Stimulated activated effector memory CD8-positive, alpha-beta T cell treated with anti-CD3 and anti-CD28 coated beads, Interleukin-12 subunit alpha, Interleukin-12 subunit beta, amount 100 ng/mL, for 72 hours (primary cell): ENCODE data around the gene ABL1.

Experiments
- ATAC-seq: fragments of 150-1000 bp; cut with Tn5 transposase; 2 replicates; pipeline ENCODE4 v1.10.0; 2021
- DNase-seq, 2 donors: peaks; one replicate each; pipeline ENCODE4 v3.0.0; 2021 to 2022; ENCODE audit warnings: low spot score in 2 of 2
- H3K27ac Mint-ChIP-seq: one replicate; pipeline ENCODE4 v1.8.0; 2022; ENCODE audit warnings: mild to moderate bottlenecking, mixed read lengths
- H3K36me3 Mint-ChIP-seq: one replicate; pipeline ENCODE4 v1.8.0; 2022; ENCODE audit warnings: mild to moderate bottlenecking, mixed read lengths
- H3K4me1 Mint-ChIP-seq: one replicate; pipeline ENCODE4 v1.8.0; 2022; ENCODE audit warnings: mixed read lengths
- H3K4me3 Mint-ChIP-seq: one replicate; pipeline ENCODE4 v1.8.0; 2022; ENCODE audit warnings: mild to moderate bottlenecking, mixed read lengths
- H3K9me3 Mint-ChIP-seq: one replicate; pipeline ENCODE4 v1.8.0; 2022; ENCODE audit warnings: mixed read lengths

The ABL1 gene

DNA sequence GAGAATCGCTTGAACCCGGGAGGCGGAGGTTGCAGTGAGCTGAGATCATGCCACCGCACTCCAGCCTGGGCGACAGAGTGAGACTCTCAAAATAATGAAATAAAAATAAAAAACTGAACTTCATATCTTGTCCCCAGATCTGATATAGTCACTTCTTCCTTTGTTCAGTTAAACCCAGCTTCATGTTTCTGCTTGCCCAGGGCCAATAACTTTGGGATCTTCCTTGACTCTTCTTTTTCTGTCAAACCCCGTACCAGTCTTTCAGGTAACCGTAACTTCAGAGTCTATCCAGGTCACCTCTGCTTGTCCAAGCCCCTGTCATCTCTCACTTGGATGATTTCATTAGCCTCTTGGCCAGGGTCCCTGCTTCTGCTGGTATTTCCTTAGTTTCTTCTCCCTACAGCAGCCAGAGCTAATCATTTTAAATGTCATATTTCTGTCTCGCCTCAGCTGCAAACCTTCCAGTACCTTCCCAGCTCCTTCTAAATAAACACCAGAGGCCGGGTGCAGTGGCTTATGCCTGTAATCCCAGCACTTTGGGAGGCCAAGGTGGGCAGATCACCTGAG is 19.7 kb upstream of the ABL1 start:
- H3K4me1 Mint-ChIP-seq, result peaks cover 11% of the 10 kb centered on the region
- ATAC-seq, result no peak
- H3K27ac Mint-ChIP-seq, result no peak overlapping the region
- no peak for DNase-seq
- H3K4me3 Mint-ChIP-seq, result no peak overlapping the region
- no peaks in the 10 kb centered on the region for H3K36me3 Mint-ChIP-seq
- H3K9me3 Mint-ChIP-seq, result peaks cover 7% of the 10 kb centered on the region

DNA sequence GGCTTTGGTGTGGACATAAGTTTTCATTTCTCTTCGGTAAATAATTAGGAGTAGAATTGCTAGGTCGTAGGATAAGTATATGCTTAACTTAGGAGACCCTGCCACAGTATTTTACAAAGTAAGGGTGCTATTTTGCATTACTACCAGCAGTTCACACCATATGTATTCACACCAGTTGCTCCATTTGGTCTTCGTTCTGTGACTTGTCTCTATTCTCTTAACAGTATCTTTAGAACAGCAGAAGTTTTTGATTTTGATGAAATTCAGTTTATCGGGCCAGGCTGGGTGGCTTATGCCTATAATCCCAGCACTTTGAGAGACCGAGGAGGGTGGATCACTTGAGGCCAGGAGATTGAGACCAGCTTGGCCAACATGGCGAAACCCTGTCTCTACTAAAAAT is 17.1 kb upstream of the ABL1 start:
- peaks cover 7% of the 10 kb centered on the region for H3K9me3 Mint-ChIP-seq
- H3K27ac Mint-ChIP-seq, result no peak overlapping the region
- ATAC-seq, result no peak
- no peak for DNase-seq
- H3K4me1 Mint-ChIP-seq, result peaks cover 11% of the 10 kb centered on the region
- no peak overlapping the region for H3K4me3 Mint-ChIP-seq
- no peaks in the 10 kb centered on the region for H3K36me3 Mint-ChIP-seq

- no peak overlapping the region for H3K27ac Mint-ChIP-seq
- peaks cover 7% of the 10 kb centered on the region for H3K9me3 Mint-ChIP-seq
Observed at GRCh38 chr9:130820135-130820738, 14.8 kb upstream of the ABL1 start.

DNA sequence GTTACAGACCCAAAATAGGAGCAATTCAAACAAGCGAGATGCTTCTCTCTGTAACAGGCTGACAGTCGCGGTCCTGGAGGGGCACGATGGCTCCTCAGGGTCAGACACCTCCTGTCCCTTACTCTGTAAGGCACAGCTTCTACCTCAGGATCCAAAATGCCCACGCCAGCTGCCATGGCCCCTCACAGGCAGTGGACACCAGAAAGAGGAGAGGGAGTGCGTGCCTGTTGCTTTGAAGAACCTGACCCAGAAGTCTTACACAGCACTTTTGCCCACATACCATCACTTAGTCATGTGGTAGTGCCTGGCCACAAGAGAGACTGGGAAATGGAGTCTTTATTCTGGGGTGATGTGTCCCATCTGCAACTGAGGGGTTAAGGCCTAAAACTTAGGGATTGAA is 11.6 kb upstream of the ABL1 start:
- Mint-ChIP-seq H3K36me3 (no peaks in the 10 kb centered on the region), H3K27ac (peak overlapping the region; percentile 16), H3K9me3 (peaks cover 1% of the 10 kb centered on the region), H3K4me1 (peaks cover 8% of the 10 kb centered on the region), H3K4me3 (no peak overlapping the region)
- DNase-seq, result no peak
- ATAC-seq, result peak; percentile 58

More at GRCh38 chr9:130820135-130820738, 14.8 kb upstream of the ABL1 start:
- DNase-seq (no peak), ATAC-seq (no peak)
- no peak overlapping the region for H3K4me3 Mint-ChIP-seq
- peaks cover 13% of the 10 kb centered on the region for H3K4me1 Mint-ChIP-seq
- H3K36me3 Mint-ChIP-seq, result no peaks in the 10 kb centered on the region

DNA sequence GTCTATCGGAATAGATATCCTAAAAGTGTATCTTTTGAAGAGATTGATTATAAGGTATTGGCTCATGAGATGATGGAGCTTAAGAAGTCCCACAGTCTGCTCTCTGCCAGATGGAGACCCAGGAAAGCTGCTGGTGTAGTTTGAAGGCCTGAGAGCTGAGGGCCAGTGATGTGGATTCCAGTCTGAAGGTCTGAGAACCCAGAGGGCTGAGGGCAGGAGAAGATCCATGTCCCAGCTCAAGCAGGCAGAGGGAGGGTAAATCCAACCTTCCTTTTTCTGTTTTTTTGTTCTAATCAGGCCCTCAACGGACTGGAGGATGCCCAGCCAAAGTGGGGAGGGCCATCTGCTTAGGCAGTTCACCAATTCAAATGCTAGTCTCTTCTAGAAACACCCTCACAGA is 11.0 kb upstream of the ABL1 start:
- peaks cover 3% of the 10 kb centered on the region for H3K9me3 Mint-ChIP-seq
- H3K4me3 Mint-ChIP-seq, result no peak overlapping the region
- H3K4me1 Mint-ChIP-seq, result peaks cover 8% of the 10 kb centered on the region
- DNase-seq, result no peak
- no peak overlapping the region for H3K27ac Mint-ChIP-seq
- no peak for ATAC-seq
- H3K36me3 Mint-ChIP-seq, result no peaks in the 10 kb centered on the region

DNA sequence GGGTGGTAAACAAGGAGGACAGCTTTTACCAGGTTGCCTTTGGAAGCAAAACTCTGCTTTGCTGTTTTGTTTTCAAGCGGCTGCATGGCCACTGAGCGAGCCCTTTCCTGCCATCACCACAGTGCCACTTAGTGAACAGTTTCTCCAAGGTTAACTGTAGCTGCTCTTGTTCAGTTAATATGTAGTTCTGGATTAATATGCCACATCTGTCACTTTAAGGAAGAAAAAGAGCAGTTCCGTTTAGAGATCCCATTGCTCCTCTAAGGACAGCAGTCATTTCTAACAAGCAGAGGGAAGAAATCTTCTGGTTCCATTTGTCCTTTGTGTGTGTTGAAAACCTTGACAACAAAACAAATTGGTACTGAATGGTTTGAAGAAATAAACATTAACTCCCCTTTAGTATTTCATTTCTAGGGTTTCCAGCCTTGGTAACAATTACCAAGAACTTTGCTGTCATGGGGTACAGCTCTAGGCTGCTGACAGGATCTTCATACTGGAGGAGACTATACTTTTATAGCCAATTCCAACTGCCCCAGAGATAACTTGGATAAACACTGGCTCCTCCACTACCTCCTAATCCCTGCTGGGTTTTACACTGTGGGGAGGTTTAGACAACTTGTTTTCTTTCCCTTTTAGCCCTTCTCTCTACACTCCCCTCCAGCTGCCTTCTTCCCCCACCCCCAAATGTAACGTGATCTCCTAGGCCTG is 10.3 kb upstream of the ABL1 start:
- Mint-ChIP-seq H3K4me3 (no peak overlapping the region), H3K27ac (no peak overlapping the region), H3K36me3 (no peaks in the 10 kb centered on the region), H3K9me3 (peaks cover 3% of the 10 kb centered on the region), H3K4me1 (peaks cover 8% of the 10 kb centered on the region)
- DNase-seq, result no peak
- no peak for ATAC-seq

- ATAC-seq (no peak), DNase-seq (no peak)
- H3K4me1 Mint-ChIP-seq, result peaks cover 8% of the 10 kb centered on the region
- no peak overlapping the region for H3K4me3 Mint-ChIP-seq
- H3K27ac Mint-ChIP-seq, result no peak overlapping the region
- H3K36me3 Mint-ChIP-seq, result no peaks in the 10 kb centered on the region
- H3K9me3 Mint-ChIP-seq, result peaks cover 3% of the 10 kb centered on the region
Observed at GRCh38 chr9:130825351-130825651, 9.8 kb upstream of the ABL1 start.

DNA sequence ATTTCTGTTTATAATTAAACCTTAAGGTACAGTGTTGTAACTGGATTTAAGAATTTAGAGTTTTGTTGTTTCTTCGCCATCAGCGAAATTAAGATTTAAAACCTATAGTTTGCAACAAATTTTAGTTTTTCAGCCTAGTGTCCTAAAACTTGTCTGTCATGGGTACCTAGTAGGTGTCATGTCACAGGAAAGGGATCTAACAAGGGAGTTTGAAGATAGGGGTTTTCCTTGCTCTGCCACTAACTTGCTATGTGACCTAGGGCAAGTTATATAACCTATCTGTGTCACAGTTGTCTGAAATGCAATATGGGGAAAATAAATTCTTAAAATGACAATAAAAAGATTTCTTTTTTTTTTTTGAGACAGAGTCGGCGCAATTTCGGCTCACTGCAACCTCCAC is 9.2 kb upstream of the ABL1 start:
- Mint-ChIP-seq H3K36me3 (no peaks in the 10 kb centered on the region), H3K4me1 (peaks cover 12% of the 10 kb centered on the region)

DNA sequence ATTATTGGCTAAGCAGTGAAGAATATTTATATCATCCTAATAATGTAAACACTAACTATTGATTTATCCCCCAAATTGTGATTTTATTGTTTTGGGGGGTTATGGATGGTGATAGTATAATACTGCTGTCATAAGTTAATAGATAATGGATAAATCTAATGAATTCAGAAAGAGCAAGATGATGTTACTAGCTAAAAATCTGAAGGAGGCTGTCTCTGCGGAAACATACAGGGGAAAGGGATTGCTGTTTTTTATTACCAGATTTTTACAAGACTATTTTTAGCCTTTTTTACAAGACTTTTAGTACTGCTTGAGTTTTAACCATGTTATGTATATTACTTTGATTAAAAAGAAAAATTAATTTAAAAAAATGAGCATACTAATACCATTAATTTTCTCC is 5.3 kb upstream of the ABL1 start:
- H3K9me3 Mint-ChIP-seq, result peaks cover 3% of the 10 kb centered on the region
- no peak overlapping the region for H3K27ac Mint-ChIP-seq
- peaks cover 18% of the 10 kb centered on the region for H3K4me1 Mint-ChIP-seq
- peaks cover 6% of the 10 kb centered on the region for H3K36me3 Mint-ChIP-seq
- no peak for DNase-seq
- H3K4me3 Mint-ChIP-seq, result no peak overlapping the region
- ATAC-seq, result no peak

More for the DNA sequence above, 9.2 kb upstream of the ABL1 start:
- Mint-ChIP-seq H3K27ac (no peak overlapping the region), H3K4me3 (no peak overlapping the region), H3K9me3 (peaks cover 3% of the 10 kb centered on the region)
- DNase-seq (no peak), ATAC-seq (no peak)

DNA sequence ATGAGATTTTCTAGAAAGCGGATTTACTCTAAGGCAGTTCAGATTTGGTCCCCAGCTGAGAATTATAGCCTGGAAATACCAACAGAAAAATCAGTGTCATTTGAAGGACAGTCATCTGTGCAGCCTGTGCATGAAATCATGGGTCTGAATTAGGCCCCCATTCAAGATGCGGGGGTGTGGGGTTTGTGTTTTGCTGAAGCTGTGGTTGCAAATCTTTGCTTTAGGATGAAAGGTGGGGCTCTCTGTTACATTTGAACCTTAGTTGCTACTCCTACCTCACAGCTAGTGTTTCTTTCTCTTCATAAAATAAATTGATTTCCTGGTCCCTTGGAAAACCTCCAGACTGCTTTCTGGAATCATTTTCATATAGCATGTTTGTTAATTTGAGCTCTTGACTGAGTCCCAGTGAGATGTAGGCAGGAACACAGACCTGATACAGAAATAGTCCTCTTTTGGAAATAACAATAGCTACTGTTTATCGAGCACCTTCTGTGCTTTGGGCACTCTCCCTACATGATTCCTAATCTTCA is 4.8 kb upstream of the ABL1 start:
- H3K4me1 Mint-ChIP-seq, result peaks cover 20% of the 10 kb centered on the region
- no peak for ATAC-seq
- H3K36me3 Mint-ChIP-seq, result peaks cover 10% of the 10 kb centered on the region
- H3K27ac Mint-ChIP-seq, result no peak overlapping the region
- no peak overlapping the region for H3K4me3 Mint-ChIP-seq
- DNase-seq, result no peak
- peaks cover 3% of the 10 kb centered on the region for H3K9me3 Mint-ChIP-seq

DNA sequence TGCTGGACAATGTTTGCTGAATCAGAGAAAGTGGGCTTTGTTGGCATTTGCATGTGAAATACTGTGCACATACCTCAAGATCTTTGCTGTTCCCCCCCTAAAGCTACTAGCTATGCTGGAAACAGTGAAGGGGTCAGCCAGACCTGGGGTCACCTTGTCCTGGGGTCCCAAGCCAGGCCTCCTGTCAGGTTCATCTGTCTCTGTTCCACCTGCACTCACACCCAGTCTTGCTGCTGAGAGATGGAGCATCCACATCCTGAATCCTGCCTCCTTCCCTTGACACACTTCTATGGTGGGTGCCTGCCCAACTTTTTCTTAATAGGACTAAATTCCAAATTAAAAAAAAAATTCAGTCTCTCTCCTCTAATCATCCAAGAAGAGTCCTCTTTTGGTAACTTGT is 4.0 kb upstream of the ABL1 start:
- peaks cover 28% of the 10 kb centered on the region for H3K4me1 Mint-ChIP-seq
- no peak overlapping the region for H3K27ac Mint-ChIP-seq
- H3K36me3 Mint-ChIP-seq, result peaks cover 16% of the 10 kb centered on the region
- H3K4me3 Mint-ChIP-seq, result no peak overlapping the region
- DNase-seq (no peak), ATAC-seq (no peak)
- H3K9me3 Mint-ChIP-seq, result peaks cover 3% of the 10 kb centered on the region

- H3K36me3 Mint-ChIP-seq, result peaks cover 16% of the 10 kb centered on the region
- H3K4me3 Mint-ChIP-seq, result peak overlapping the region; percentile 89
- H3K27ac Mint-ChIP-seq, result no peak overlapping the region
- no peak for ATAC-seq
- DNase-seq, result no peak
- H3K4me1 Mint-ChIP-seq, result peaks cover 40% of the 10 kb centered on the region
- H3K9me3 Mint-ChIP-seq, result peaks cover 3% of the 10 kb centered on the region
Observed at GRCh38 chr9:130833031-130833990, 1.7 kb upstream of the ABL1 start.

DNA sequence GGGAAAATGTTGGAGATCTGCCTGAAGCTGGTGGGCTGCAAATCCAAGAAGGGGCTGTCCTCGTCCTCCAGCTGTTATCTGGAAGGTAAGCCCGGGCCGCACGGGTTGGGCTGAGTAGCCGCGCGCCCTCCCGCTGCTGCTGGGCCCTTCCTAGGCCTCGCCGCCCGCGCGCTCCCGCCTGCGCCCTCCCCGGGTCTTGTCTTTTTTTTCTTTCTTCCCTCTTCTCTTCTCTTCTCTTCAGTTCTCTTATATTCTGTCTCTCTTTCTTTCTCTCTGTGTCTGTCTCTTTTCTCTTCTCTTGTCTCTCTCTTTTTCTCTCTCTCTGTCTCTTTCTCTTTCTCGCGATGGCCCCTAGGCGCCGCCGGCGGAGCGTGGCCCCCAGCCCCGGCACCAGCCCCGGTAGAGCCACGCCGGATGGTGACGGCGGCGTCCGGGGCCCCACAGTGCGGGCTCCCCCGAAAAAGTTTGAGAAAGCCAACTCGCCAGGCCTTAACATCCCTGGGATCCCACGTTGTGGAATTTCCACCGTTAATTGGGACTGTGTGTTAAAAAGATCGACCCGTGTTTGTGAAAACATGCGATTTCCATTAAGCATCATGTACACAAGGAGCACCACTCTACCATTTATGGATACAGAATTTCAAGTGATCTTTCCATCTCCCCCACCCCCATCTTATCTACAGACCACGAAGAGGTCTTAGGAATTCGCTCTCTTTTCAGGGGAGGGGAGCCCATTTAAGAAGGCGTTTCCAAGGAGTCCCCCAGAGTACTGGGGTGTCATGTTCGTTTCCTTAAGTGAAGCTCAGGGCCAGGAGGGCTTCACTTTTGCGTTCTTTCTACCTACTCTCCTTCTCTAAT is 616 bp downstream of the ABL1 start:
- no peaks in the 10 kb centered on the region for H3K9me3 Mint-ChIP-seq
- ATAC-seq (peak; percentile 50), DNase-seq (peak; percentile 17 to 62)
- peak overlapping the region; percentile 98 for H3K27ac Mint-ChIP-seq
- peaks cover 51% of the 10 kb centered on the region for H3K4me1 Mint-ChIP-seq
- H3K4me3 Mint-ChIP-seq, result peak overlapping the region; percentile 89
- H3K36me3 Mint-ChIP-seq, result peaks cover 16% of the 10 kb centered on the region

- Mint-ChIP-seq H3K27ac (peak overlapping the region; percentile 98), H3K9me3 (no peaks in the 10 kb centered on the region), H3K4me3 (peak overlapping the region; percentile 89), H3K36me3 (peaks cover 16% of the 10 kb centered on the region), H3K4me1 (peaks cover 50% of the 10 kb centered on the region)
- ATAC-seq, result no peak
- DNase-seq, result no peak
Observed at GRCh38 chr9:130837002-130837511, 2.0 kb downstream of the ABL1 start.
